NCI-H2227 (cell line): ENCODE results near the gene MOB1B.
"Not testable (repeated sequence)": the region's sequence is repeated elsewhere in the genome, so short reads cannot be mapped to it uniquely, and the experiment has no call there.

ENCODE experiments used
- DNase-seq: peaks from one replicate; lab custom pipeline; 2025; ENCODE audit not compliant: unreplicated experiment; lab: John Stamatoyannopoulos, UW

The MOB1B gene

GRCh38 chr4:71005025-71005424 is 102.9 kb downstream of the MOB1B start:
- DNase-seq, result not testable (repeated sequence)

GRCh38 chr4:71006203-71006907 is 104.2 kb downstream of the MOB1B start:
- DNase-seq, result no peak

GRCh38 chr4:71008196-71008595 is 106.0 kb downstream of the MOB1B start:
- no peak for DNase-seq

GRCh38 chr4:71009086-71009485 is 106.9 kb downstream of the MOB1B start:
- no peak for DNase-seq

GRCh38 chr4:71009890-71010588 is 107.9 kb downstream of the MOB1B start:
- peak; percentile 32 for DNase-seq

- DNase-seq, result no peak
Observed at GRCh38 chr4:71011451-71011850, 109.3 kb downstream of the MOB1B start.

- DNase-seq, result not testable (repeated sequence)
Observed at GRCh38 chr4:71017391-71017790, 115.2 kb downstream of the MOB1B start.

- DNase-seq, result no peak
Observed at GRCh38 chr4:71020611-71021010, 118.4 kb downstream of the MOB1B start.

- DNase-seq, result no peak
Observed at GRCh38 chr4:71025654-71026053, 123.5 kb downstream of the MOB1B start.

- DNase-seq, result no peak
Observed at GRCh38 chr4:71026086-71026485, 123.9 kb downstream of the MOB1B start.

- DNase-seq, result no peak
Observed at GRCh38 chr4:71027611-71028010, 125.4 kb downstream of the MOB1B start.

- DNase-seq, result no peak
Observed at GRCh38 chr4:71029504-71029903, 127.3 kb downstream of the MOB1B start.

GRCh38 chr4:71032106-71032505 is 129.9 kb downstream of the MOB1B start:
- not testable (repeated sequence) for DNase-seq
